Brain pericyte (primary cell): Measurements from ENCODE around the gene TEX55.
"Not testable (repeated sequence)": the region's sequence is repeated elsewhere in the genome, so short reads cannot be mapped to it uniquely, and the experiment has no call there.

Source experiments
- DNase-seq: peaks from one replicate; pipeline ENCODE4 v3.0.0-alpha.2; 2012; ENCODE audit warnings: low read depth, low spot score

Gene TEX55

GRCh38 chr3:119145500-119146167 is at the start of gene TEX55:
Gene TEX55 (plus strand): TSS chr3:119146165. CDS start chr3:119146190, 25 bp downstream.
- no peak for DNase-seq

GRCh38 chr3:119098003-119098402 is 48.0 kb upstream of the TEX55 start:
- DNase-seq = no peak

GRCh38 chr3:119098619-119099222 is 47.2 kb upstream of the TEX55 start:
- no peak for DNase-seq

- DNase-seq = no peak
These were observed 46.2 kb upstream of the TEX55 start for GRCh38 chr3:119099785-119100184.

- no peak for DNase-seq
These were observed 41.9 kb upstream of the TEX55 start for GRCh38 chr3:119104031-119104430.

- not testable (repeated sequence) for DNase-seq
These were observed 27.6 kb upstream of the TEX55 start for GRCh38 chr3:119118330-119118729.

GRCh38 chr3:119120480-119120879 is 25.5 kb upstream of the TEX55 start:
- no peak for DNase-seq

- no peak for DNase-seq
These were observed 23.6 kb upstream of the TEX55 start for GRCh38 chr3:119122350-119122749.

GRCh38 chr3:119125342-119125741 is 20.6 kb upstream of the TEX55 start:
- no peak for DNase-seq

- no peak for DNase-seq
These were observed 20.0 kb upstream of the TEX55 start for GRCh38 chr3:119125742-119126504.

GRCh38 chr3:119130291-119130690 is 15.7 kb upstream of the TEX55 start:
- DNase-seq = not testable (repeated sequence)

- DNase-seq = not testable (repeated sequence)
These were observed 13.7 kb upstream of the TEX55 start for GRCh38 chr3:119132291-119132690.

GRCh38 chr3:119139360-119139759 is 6.6 kb upstream of the TEX55 start:
- DNase-seq = not testable (repeated sequence)

- no peak for DNase-seq
These were observed 5.5 kb upstream of the TEX55 start for GRCh38 chr3:119140466-119140865.

GRCh38 chr3:119145128-119145499 is 851 bp upstream of the TEX55 start:
- no peak for DNase-seq

- no peak for DNase-seq
These were observed 812 bp downstream of the TEX55 start for GRCh38 chr3:119146578-119147375.

GRCh38 chr3:119147494-119147893 is 1.5 kb downstream of the TEX55 start:
- no peak for DNase-seq

GRCh38 chr3:119148493-119149180 is 2.7 kb downstream of the TEX55 start:
- no peak for DNase-seq

GRCh38 chr3:119149484-119149883 is 3.5 kb downstream of the TEX55 start:
- no peak for DNase-seq

- DNase-seq = no peak
These were observed 10.9 kb downstream of the TEX55 start for GRCh38 chr3:119156868-119157267.

GRCh38 chr3:119157971-119158370 is 12.0 kb downstream of the TEX55 start:
- DNase-seq = no peak
